ENCODE results near the gene NOP14. TPM values are rescaled to one million over a fixed set of nuclear protein-coding genes. Genes with fewer than 3 reads are reported as not detected.
A peak's percentile ranks its signal among the peaks of the same experiment; 100 is the strongest.
"Not testable (repeated sequence)": the region's sequence is repeated elsewhere in the genome, so short reads cannot be mapped to it uniquely, and the experiment has no call there.

NOP14 gene
- total RNA-seq, 2 donors from 2014 or later, result 91.5 to 136 TPM

DNA sequence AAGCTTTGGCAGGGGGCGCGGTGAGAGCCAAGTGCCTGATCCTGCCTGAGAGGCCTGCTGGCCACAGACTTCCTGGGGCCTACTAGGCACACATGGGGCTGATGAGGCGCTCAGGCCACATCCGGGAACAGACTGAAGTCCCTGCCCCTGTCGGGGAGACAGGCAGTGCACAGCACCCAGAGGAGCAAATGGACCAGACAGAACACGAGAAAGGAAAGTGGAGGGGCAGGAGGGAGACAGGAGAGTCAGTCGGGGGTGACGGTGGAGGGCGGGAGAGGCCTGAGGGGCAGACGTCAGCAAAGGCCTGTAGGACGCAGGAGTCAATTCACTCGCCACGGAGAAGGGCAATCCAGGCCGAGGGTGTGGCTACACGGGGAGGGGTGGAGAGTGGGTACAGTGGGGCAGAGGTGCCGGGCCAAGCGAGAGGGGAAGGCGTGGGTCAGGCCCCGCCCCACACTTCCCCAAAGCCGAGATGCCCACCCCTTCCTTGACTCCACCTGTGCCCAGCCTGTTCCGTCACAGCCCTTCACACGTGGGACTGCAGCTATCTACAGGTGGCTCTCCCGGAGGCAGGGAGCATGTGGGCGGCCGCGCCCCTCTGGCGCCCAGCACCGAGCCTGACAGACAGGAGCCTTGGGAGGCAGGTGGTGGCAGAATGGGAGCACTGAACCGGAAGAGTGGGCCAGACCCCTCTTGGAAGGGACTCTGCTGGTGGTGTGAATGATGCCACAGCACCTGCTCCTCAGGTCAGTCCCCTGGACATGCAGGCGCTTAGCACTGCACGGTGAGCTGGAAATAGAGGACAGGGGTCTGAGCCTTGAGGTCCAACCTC is 20.5 kb downstream of the NOP14 start:
- peaks cover 26% of the 10 kb centered on the region for H3K36me3 Mint-ChIP-seq
- no peaks in the 10 kb centered on the region for H3K27me3 Mint-ChIP-seq
- H3K4me3 Mint-ChIP-seq, result peak overlapping the region; percentile 72
- no peaks in the 10 kb centered on the region for H3K9me3 Mint-ChIP-seq
- peak; percentile 85 to 87 for ATAC-seq
- peak overlapping the region; percentile 89 to 94 for H3K27ac Mint-ChIP-seq
- DNase-seq (ENCODE audit: low spot score), result no peak
- peaks cover 43 to 45% of the 10 kb centered on the region in 2 donors for H3K4me1 Mint-ChIP-seq (ENCODE audit: low read depth in 2 of 2)

DNA sequence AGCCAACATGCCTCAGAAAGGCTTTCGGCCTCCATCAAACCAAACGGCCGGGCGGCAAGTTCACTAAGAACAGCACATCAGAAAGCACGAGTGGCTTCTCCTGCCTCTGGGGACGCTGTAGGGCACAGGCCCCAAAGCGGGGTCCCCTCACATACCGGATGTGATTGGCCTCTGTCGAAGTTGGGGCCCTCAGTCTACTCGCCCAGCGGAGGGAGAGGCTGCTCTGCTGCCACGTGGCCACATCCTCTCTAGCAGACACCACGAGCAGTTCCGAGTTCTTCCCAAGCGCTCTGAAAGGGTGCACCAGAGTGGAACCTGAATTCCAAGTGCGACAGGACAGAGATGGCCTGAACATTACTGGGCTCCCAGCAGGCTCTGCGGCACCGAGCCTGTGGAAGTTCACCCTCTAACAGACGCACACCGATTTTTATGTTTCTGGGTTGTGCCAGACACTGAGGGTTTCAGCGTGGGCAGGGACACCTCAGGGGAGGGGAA is 21.1 kb downstream of the NOP14 start:
- Mint-ChIP-seq H3K9me3 (no peaks in the 10 kb centered on the region), H3K4me1 (ENCODE audit: low read depth in 2 of 2) (peaks cover 45 to 52% of the 10 kb centered on the region in 2 donors), H3K27me3 (no peaks in the 10 kb centered on the region), H3K27ac (peak overlapping the region; percentile 89 to 94), H3K36me3 (peaks cover 26% of the 10 kb centered on the region), H3K4me3 (peak overlapping the region; percentile 72)
- DNase-seq (ENCODE audit: low spot score), result no peak
- ATAC-seq, result peak in 1 of 2 donors; percentile 43

DNA sequence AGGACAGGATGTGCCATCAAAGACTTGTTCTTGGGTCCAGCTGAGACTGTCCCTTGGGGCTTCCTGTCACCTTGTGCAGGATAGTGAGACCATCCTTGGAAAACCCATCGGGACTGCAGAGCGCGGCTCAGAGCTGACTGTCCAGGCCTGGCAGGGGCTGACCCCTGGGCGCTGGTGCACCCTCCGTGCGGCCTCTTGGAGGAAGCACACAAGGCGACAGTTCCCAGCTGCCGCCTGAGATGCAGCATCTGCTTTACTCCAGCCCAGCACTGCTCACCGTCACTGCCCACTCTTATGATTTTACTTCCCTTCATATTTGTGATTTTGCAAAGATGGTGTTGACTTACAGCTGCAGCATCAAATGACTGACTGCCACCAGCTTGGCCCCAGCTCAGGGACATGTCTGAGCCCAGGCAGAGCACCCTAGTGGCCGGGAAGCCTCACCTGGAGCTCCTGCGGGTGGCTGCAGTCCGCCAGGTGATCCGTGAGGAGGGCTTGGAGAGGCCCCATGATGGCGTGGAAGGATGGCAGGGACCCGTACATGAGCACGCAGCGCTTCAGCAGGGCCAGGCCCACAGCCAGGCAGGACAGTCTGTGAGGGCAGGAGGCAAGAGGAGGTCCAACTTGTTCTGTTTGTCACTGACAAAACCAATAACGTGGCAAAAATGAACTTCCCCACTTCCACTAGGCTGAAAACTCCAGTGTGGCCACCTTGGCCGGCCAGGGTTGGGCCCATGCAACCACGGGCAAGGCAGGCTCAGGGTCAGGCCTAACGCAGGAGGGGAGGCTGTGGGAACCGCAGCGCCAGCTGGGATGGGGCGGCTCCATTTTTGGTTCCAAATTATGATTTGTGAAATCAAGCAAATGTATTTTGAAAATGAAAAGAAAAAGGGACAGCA is 21.8 kb downstream of the NOP14 start:
- no peak for DNase-seq (ENCODE audit: low spot score)
- H3K27ac Mint-ChIP-seq, result peak overlapping the region; percentile 27 to 89
- ATAC-seq, result no peak
- no peaks in the 10 kb centered on the region for H3K9me3 Mint-ChIP-seq
- H3K4me1 Mint-ChIP-seq (ENCODE audit: low read depth in 2 of 2), result peaks cover 48 to 55% of the 10 kb centered on the region in 2 donors
- no peak overlapping the region for H3K4me3 Mint-ChIP-seq
- H3K36me3 Mint-ChIP-seq, result peaks cover 21% of the 10 kb centered on the region
- H3K27me3 Mint-ChIP-seq, result no peaks in the 10 kb centered on the region

DNA sequence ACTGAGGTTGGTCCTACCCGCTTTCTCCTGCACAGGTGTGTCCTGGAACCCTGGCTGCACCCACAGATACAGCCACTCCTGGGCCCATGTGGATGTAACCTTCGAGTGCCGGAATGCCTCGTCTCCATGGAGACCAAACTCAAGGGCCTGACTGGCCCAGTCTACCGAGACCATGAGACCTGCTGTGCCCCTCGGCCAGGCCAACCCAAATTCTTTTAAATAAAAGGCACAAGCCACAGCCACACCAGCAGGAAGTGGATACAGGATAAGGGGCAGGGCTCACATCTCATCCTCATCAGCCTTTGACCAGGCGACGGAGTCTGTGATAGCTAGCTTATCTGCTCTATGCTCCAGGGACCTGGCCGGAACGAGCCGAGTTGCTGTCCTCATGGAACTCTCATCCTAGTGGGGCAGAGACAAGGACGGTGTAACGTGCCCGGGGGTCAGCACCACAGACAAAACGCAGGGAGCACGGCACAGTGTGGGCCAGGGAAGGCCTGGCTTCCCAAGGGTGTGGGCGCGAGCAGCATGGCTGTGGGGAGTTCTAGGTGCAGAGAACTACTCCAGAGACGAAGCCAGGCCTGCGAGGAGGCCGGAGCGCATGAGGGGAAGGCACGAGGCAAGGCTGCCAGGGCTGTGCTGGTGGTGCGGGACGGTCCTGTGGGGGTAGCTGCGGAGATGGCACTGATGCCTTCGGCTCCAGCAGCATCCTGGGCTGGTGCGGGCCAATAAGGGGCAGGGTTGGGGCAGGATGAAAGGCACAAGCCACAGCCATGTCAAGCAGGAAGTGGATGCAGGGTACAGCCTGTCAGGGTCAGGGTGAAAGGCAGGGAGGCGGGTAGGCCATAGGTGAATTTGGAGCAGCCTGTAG is 22.7 kb downstream of the NOP14 start:
- no peaks in the 10 kb centered on the region for H3K27me3 Mint-ChIP-seq
- no peaks in the 10 kb centered on the region for H3K9me3 Mint-ChIP-seq
- ATAC-seq (no peak), DNase-seq (ENCODE audit: low spot score) (no peak)
- H3K27ac Mint-ChIP-seq, result peak overlapping the region; percentile 27 to 85
- H3K4me3 Mint-ChIP-seq, result no peak overlapping the region
- H3K4me1 Mint-ChIP-seq (ENCODE audit: low read depth in 2 of 2), result peaks cover 52 to 58% of the 10 kb centered on the region in 2 donors
- peaks cover 14% of the 10 kb centered on the region for H3K36me3 Mint-ChIP-seq

DNA sequence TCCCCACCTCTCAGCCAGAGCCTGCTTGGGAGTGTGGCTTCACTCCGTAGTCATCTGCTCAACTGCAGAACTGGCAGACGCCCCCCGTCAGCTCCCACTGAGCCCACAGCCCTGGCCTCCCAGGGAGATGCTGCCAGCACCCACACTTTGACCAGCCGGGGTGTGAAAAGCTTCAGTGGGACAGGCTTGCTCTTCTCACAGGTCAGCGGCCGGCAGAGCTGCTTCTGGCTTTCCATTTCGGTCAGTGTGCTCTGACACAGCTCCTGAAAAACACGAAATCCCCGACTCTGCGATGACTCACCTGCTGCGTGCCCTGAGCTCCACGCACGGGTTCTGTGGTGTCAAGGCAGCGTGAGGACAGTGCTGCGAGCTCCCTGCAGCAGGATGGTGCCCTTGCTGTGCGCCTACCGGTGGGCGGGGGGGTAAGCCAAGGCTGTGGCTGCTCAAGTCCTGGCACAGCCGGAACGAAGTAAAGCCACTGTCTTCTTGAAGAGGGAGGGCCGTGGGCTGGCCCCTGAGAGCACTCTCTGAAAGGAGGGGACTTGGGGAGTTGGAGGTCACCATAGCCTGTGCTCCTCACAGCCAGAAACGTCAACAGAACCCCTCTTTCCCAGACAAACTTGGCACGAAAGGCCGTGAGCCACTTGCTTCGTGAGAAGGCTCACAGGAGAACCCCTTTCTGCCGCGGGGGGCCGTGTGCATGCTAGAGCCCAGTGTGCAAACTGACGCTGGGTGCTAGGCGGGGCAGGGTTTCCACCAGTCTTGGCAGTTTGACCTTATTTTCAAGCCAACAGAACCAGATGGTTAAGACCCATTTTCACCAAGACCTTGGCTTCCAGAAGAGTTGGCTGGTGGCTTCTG is 23.6 kb downstream of the NOP14 start:
- peaks cover 9% of the 10 kb centered on the region for H3K36me3 Mint-ChIP-seq
- peaks cover 51 to 56% of the 10 kb centered on the region in 2 donors for H3K4me1 Mint-ChIP-seq (ENCODE audit: low read depth in 2 of 2)
- no peaks in the 10 kb centered on the region for H3K9me3 Mint-ChIP-seq
- peak overlapping the region; percentile 80 to 85 for H3K27ac Mint-ChIP-seq
- H3K4me3 Mint-ChIP-seq, result peak overlapping the region; percentile 42
- no peak for ATAC-seq
- H3K27me3 Mint-ChIP-seq, result no peaks in the 10 kb centered on the region
- DNase-seq (ENCODE audit: low spot score), result no peak

DNA sequence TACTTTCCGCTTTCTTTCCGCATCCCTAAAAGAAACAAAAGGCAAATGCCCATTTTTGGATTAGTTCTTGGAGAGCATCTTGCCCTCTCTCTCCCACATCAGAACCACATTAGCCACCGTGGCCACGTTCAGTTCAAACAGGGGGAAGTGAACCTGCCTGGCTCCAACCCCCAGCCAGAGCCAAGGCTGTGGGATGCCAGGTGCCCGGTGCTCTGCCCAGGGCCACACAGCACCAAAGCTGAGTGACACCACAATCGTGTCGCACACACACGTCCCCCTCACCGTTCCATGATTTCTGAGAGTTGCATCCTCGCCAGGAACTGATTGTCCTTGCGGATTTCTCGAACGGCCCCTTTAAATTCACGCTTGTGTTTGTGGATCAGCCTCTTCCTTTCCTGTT is 24.3 kb downstream of the NOP14 start:
- peaks cover 9% of the 10 kb centered on the region for H3K36me3 Mint-ChIP-seq

DNA sequence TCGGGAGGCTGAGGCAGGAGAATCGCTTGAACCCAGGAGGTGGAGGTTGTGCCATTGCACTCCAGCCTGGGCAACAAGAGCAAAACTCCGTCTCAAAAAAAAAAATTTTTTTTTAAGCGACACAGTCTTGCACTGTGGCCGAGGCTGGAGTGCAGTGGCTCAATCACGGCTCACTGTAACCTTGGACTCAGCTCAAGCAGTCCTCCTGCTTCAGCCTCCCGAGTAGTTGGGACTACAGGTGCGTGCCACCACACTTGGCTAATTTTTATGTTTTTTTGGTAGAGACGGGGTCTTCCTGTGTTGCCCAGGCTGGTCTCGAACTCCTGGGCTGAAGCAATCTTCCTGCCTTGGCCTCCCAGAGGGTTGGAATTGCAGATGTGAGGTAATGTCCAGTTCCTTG is 24.8 kb downstream of the NOP14 start:
- Mint-ChIP-seq H3K27ac (peak overlapping the region in 1 of 2 donors; percentile 80), H3K4me3 (peak overlapping the region; percentile 22), H3K4me1 (ENCODE audit: low read depth in 2 of 2) (peaks cover 47 to 52% of the 10 kb centered on the region in 2 donors)
- not testable (repeated sequence) for H3K36me3 Mint-ChIP-seq, H3K27me3 Mint-ChIP-seq, ATAC-seq, H3K9me3 Mint-ChIP-seq
- DNase-seq (ENCODE audit: low spot score), result peak; percentile 54

More for the DNA sequence above, 24.3 kb downstream of the NOP14 start:
- no peaks in the 10 kb centered on the region for H3K9me3 Mint-ChIP-seq
- H3K27ac Mint-ChIP-seq, result peak overlapping the region; percentile 80 to 85
- peaks cover 47 to 52% of the 10 kb centered on the region in 2 donors for H3K4me1 Mint-ChIP-seq (ENCODE audit: low read depth in 2 of 2)
- ATAC-seq, result no peak
- peak; percentile 35 for DNase-seq (ENCODE audit: low spot score)
- H3K4me3 Mint-ChIP-seq, result peak overlapping the region; percentile 42
- no peaks in the 10 kb centered on the region for H3K27me3 Mint-ChIP-seq

DNA sequence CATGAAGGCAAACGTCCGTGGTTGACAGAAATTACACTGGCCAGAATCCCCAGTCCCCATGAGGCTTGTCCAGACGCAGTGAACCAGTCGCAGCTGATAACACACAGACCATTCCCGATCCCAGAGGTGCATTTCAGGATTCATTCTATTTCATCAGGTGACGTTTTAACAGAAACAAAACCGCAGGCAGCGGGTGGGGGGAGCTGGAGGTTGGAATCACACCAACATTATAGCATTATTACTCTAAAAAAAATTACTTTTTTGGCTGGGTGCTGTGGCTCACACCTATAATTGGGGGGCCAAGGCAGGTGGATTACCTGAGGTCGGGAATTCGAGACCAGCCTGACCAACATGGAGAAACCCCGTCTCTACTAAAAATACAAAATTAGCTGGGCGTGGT is 25.2 kb downstream of the NOP14 start:
- Mint-ChIP-seq H3K9me3 (no peaks in the 10 kb centered on the region), H3K27ac (peak overlapping the region; percentile 79 to 92), H3K27me3 (no peaks in the 10 kb centered on the region), H3K4me3 (peak overlapping the region; percentile 76), H3K4me1 (ENCODE audit: low read depth in 2 of 2) (peaks cover 48 to 53% of the 10 kb centered on the region in 2 donors), H3K36me3 (peaks cover 9% of the 10 kb centered on the region)
- no peak for ATAC-seq
- DNase-seq (ENCODE audit: low spot score), result peak; percentile 42

DNA sequence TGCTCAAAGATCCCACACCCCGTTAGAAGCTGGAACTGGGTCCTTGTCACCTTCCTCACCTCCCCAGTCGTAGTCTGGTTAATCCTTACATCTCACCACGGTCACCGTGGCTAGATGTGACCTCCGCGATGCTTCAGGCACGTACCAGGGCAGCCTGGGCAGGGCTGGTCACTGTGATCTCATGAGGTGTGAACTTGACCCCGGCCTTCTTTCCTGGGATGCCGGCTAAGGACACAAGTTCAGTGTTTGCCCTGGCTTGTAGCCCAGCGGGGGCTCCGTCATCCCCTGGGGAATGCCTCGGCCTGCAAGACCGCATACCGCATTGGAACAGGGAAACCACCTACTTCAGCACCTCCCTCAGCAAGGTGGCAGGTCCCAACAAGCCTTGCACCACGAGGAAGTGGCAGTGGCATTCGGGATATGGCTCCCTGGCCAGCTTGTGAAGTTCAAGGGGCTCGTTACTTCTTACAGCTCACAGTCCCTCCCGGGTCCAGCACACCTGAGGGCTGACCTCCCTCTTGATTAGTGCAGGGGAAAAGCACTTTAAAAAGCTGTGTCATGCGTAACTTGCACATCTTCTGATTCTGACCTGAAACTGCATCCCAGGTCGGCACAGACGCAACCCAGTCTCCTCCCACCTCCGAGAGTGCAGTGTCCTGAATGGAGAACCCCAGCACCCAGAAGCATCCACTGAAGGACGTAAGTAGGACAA is 25.9 kb downstream of the NOP14 start:
- no peak for ATAC-seq
- Mint-ChIP-seq H3K9me3 (no peaks in the 10 kb centered on the region), H3K27me3 (no peaks in the 10 kb centered on the region), H3K36me3 (peaks cover 9% of the 10 kb centered on the region), H3K4me3 (peak overlapping the region; percentile 76), H3K4me1 (ENCODE audit: low read depth in 2 of 2) (peaks cover 44 to 50% of the 10 kb centered on the region in 2 donors), H3K27ac (peak overlapping the region; percentile 79 to 92)
- peak; percentile 60 for DNase-seq (ENCODE audit: low spot score)

DNA sequence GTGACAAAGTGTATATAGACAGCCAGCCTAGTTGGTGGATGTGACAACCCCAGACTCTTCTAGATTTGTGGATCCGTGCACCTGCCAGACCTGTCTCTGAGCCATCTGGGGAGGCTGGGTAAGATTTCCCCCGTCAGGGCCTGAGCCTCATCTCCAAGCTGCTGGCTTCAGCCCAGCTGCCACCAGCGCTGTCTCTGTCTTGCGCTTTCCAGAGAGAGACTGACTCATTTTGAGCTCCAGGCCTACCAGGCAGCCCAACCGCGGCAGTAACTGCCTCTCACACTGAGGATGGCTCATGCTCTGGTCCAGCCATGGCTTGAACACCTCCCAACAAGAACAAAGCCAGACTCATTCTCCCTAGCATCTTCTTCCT is 26.4 kb downstream of the NOP14 start:
- Mint-ChIP-seq H3K9me3 (no peaks in the 10 kb centered on the region), H3K27me3 (no peaks in the 10 kb centered on the region), H3K36me3 (peaks cover 9% of the 10 kb centered on the region), H3K27ac (peak overlapping the region; percentile 79 to 92), H3K4me3 (peak overlapping the region; percentile 76), H3K4me1 (ENCODE audit: low read depth in 2 of 2) (peaks cover 47 to 53% of the 10 kb centered on the region in 2 donors)
- DNase-seq (ENCODE audit: low spot score), result peak; percentile 59
- ATAC-seq, result peak in 1 of 2 donors; percentile 58

DNA sequence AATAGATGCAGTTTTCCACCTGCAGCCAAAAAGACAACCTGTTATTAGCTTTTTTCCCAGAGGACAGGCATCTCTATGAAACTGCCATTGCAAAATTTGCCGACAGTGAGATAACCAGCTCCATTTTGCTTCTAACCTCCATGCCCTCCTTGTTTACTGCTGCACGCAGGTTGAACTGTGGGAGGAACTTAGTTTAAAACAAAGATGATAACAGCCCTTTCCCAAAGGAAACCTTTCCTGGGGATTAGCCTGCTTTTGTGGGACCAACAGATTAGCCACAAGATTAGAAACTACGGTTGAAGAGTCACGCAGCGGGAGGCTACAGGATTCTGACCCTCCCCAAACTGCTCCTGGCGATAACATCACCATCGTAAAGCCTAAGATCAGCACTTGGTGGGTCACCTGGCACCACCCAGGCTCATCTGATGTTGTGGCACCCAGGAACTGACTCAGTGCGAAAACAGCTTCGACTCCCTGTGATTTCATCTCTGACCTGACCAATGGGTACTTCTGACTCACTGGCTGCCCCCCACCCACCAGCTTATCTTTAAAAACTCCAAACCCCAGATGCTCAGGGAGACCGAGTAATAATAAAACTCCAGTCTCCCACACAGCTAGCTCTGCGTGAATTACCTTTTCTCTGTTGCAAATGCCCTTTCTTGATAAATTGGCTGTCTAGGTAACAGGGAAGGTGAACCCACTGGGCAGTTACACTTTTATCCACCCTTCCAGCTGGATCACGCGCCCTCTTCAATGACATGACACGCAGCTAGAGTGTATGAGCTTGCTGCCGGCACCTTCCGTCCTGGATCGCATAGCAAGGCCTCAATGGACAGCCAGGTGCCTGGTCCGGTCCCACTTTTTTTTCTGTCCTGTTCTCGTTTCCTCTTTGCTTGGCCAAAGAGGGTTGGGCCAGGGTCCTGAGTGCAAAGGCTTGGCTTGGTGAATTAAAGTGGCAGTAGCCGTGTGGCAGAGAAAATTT is 27.2 kb downstream of the NOP14 start:
- ATAC-seq, result peak; percentile 58 to 60
- Mint-ChIP-seq H3K36me3 (peaks cover 9% of the 10 kb centered on the region), H3K27me3 (no peaks in the 10 kb centered on the region), H3K27ac (peak overlapping the region; percentile 79 to 92), H3K9me3 (no peaks in the 10 kb centered on the region), H3K4me3 (peak overlapping the region; percentile 76), H3K4me1 (ENCODE audit: low read depth in 2 of 2) (peaks cover 49 to 56% of the 10 kb centered on the region in 2 donors)
- DNase-seq (ENCODE audit: low spot score), result peak; percentile 83

All from natural killer cell treated with Interleukin-12 subunit alpha and Interleukin-12 subunit beta and Interleukin-15 and Interleukin-18, amount 100 ng/mL, for 72 hours (primary cell).